Thoracic aorta (tissue), 2 donors: ENCODE results near the gene KLK13. TPM values are rescaled to one million over a fixed set of nuclear protein-coding genes. Genes with fewer than 3 reads are reported as not detected.

ENCODE experiments used
- ATAC-seq: fragments of 150-250 bp; one replicate; pipeline ENCODE4 v1.8.0; 2017; ENCODE audit warnings: low read depth; ENCODE audit not compliant: insufficient number of reproducible peaks, low FRiP score
- DNase-seq: peaks from one replicate; pipeline ENCODE4 v3.0.0-alpha.2; 2020; ENCODE audit warnings: low spot score
- H3K27ac ChIP-seq, 2 donors: fragments of 200-600 bp; sonication (generic); 1 replicate in 1 of 2; 2 replicates in 1 of 2; pipeline ENCODE4 v1.5.1; 2016; ENCODE audit warnings: mild to moderate bottlenecking in 2 of 2, moderate library complexity in 2 of 2
- H3K27me3 ChIP-seq: fragments of 200-600 bp; sonication (generic); replicated peaks from 2 replicates; pipeline ENCODE4 v1.6.0; 2016; ENCODE audit warnings: mild to moderate bottlenecking; ENCODE audit not compliant: insufficient read depth
- H3K36me3 ChIP-seq: fragments of 200-600 bp; sonication (generic); one replicate; pipeline ENCODE4 v1.5.1; 2016
- H3K4me1 ChIP-seq, 2 donors: fragments of 200-600 bp; sonication (generic); 1 replicate in 1 of 2; 2 replicates in 1 of 2; pipeline versions ENCODE4 v1.5.1 to v1.6.0; 2016; ENCODE audit warnings: low read depth in 2 of 2, mild to moderate bottlenecking in 1 of 2; ENCODE audit not compliant: control insufficient read depth in 1 of 2
- H3K4me3 ChIP-seq: fragments of 200-600 bp; sonication (generic); 2 replicates; pipeline ENCODE4 v1.5.1; 2016; ENCODE audit warnings: mild to moderate bottlenecking
- H3K9me3 ChIP-seq: fragments of 200-600 bp; sonication (generic); 2 replicates; pipeline ENCODE4 v1.5.1; 2016
- total RNA-seq, 2 donors: library from RNA; depleted of rRNA; stranded (reverse); fragments of >200 nt; gene quantifications; one replicate each; pipeline versions ENCODE4 v1.1.0 to v1.2.3, GENCODE V29; 2016
- TF ChIP-seq, protein P1 (sequence below): fragments of 200-600 bp; sonication (generic); IDR thresholded peaks from one replicate; pipeline ENCODE4 v1.5.1; 2019; ENCODE audit warnings: antibody characterized with exemption

Gene KLK13
- total RNA-seq, 2 donors from 2014 or later: not detected

DNA sequence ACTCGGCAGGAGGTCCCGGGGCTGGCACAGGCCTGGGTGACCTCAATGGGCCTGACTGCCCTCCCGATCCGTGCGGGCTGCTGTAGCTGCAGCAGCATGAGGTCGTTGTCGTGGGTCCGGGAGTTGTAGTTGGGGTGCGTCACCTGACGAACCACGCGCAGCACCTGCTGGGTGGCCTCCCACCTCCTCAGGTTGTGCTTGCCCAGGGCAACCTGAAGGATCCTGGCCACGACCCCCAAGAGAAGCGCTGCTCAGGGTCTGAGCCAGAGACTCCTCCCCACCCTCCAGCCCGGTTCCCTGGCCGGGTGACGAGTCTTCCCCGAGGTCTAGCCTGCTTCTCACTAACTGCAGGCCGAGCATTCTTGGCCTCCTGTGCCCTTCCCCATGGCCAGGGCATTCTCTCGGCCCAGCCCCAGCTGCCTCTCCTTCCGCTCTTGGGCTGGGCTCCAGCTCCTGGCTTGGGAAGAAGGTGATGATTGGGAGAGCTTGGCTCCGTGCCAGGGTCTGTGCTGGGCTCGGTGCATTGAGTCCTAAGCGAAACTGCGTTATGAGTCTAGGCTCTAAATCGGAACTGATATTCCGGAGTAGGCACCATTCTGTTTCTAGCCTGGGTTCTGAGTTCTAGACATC is 14.7 kb upstream of the KLK13 start:
- Histone ChIP-seq H3K4me1 (no peaks in the 10 kb centered on the region), H3K36me3 (no peaks in the 10 kb centered on the region), H3K27ac (no peak overlapping the region), H3K4me3 (no peak overlapping the region), H3K9me3 (no peaks in the 10 kb centered on the region), H3K27me3 (no peaks in the 10 kb centered on the region)
- no peak for ATAC-seq
- TF ChIP-seq, protein P1, sequence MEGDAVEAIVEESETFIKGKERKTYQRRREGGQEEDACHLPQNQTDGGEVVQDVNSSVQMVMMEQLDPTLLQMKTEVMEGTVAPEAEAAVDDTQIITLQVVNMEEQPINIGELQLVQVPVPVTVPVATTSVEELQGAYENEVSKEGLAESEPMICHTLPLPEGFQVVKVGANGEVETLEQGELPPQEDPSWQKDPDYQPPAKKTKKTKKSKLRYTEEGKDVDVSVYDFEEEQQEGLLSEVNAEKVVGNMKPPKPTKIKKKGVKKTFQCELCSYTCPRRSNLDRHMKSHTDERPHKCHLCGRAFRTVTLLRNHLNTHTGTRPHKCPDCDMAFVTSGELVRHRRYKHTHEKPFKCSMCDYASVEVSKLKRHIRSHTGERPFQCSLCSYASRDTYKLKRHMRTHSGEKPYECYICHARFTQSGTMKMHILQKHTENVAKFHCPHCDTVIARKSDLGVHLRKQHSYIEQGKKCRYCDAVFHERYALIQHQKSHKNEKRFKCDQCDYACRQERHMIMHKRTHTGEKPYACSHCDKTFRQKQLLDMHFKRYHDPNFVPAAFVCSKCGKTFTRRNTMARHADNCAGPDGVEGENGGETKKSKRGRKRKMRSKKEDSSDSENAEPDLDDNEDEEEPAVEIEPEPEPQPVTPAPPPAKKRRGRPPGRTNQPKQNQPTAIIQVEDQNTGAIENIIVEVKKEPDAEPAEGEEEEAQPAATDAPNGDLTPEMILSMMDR: no peak
- no peak for DNase-seq

DNA sequence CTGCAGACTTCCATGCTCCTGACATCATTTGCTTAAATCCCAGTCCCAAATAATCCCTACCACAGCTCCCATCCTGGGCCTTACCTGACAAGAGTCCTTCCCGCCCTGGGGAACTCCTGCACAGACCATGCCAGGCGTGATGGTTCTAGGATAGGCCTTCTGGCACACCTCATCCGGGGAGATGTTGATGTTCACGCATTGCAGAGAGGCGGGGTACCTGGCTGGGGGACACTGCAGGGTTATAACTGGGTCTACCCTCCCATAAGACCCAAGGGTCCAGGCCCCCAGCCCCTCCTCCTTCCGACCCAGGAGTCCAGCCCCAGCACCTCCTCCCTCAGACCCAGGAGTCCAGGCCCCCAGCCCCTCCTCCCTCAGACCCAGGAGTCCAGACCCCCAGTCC is 13.8 kb upstream of the KLK13 start:
- no peaks in the 10 kb centered on the region for H3K27me3 ChIP-seq
- no peaks in the 10 kb centered on the region for H3K4me1 ChIP-seq
- no peak overlapping the region for H3K4me3 ChIP-seq
- no peak for ATAC-seq
- H3K9me3 ChIP-seq: peaks cover 3% of the 10 kb centered on the region
- TF ChIP-seq, protein P1: no peak
- no peak for DNase-seq
- H3K27ac ChIP-seq: no peak overlapping the region
- no peaks in the 10 kb centered on the region for H3K36me3 ChIP-seq

DNA sequence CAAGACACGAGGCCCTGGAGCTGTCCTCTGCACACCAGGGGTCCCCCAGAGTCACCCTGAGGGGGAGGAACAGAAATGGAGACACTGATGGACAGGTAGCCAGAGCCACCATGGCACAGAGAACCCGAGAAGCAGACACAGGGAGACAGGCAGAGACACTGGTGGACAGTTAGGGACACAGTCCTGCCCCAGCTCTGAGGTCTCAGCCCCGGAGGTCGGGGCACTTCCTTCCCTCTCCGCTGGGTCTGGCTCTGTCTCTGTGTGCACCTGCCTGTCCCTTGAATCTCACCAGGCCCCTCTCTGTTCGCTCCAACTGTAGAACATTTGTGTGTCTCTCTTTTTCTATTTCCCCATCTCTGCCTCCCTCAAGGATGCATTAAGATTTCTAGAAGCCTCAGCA is 13.2 kb upstream of the KLK13 start:
- DNase-seq (no peak), ATAC-seq (no peak)
- TF ChIP-seq, protein P1: no peak
- no peak overlapping the region for H3K27ac ChIP-seq
- no peaks in the 10 kb centered on the region for H3K27me3 ChIP-seq
- H3K4me1 ChIP-seq: no peaks in the 10 kb centered on the region
- H3K36me3 ChIP-seq: no peaks in the 10 kb centered on the region
- peaks cover 3% of the 10 kb centered on the region for H3K9me3 ChIP-seq
- H3K4me3 ChIP-seq: no peak overlapping the region

DNA sequence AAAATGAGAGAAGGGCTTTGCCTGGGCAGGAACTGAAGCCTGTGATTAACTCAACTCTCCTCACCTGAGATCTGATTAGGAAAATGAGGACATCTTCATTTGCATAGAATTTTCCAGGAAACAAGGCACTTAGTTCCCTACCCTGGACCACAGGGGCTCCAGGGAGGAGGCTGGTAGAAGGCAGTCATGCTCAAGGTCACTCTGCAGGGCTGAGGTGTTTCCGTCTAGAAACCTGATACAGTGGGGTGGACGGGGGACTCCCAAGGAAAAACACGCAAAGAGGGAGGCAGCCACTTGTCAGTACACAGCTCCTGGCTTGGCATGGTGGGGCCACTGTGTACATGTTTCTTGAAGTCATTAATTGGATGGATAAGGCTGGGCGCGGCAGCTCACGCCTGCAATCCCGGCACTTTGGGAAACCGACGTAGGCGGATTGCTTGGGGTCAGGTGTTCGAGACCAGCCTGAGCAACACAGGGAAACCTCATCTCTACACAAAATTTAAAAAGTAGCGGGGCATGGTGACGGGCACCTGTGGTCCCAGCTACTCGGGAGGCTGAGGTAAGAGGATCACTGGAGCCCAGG is 11.8 kb upstream of the KLK13 start:
- no peaks in the 10 kb centered on the region for H3K36me3 ChIP-seq
- no peak for DNase-seq
- H3K27me3 ChIP-seq: no peaks in the 10 kb centered on the region
- no peak overlapping the region for H3K27ac ChIP-seq
- TF ChIP-seq, protein P1: no peak
- H3K9me3 ChIP-seq: peaks cover 3% of the 10 kb centered on the region
- ATAC-seq: no peak
- H3K4me3 ChIP-seq: no peak overlapping the region
- no peaks in the 10 kb centered on the region for H3K4me1 ChIP-seq

DNA sequence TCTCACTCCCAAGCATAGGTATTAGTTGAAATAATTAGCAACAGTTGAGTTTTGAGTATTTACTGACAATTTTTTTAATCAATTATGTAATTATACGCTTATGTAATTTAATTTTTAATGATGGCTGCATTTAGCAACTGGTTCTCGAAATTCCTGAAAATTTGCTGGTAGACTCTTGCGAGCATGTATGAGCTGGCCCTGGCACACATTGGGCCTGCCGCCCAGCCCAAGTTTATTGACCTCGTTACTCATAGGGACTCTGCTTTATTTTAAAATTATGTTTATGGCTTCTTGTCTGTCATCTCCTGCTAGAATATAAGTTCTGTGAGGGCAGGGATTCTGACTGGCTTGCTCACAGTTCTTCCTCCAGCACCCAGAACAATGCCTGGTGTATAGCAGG is 11.1 kb upstream of the KLK13 start:
- ATAC-seq (no peak), DNase-seq (no peak)
- TF ChIP-seq, protein P1: no peak
- Histone ChIP-seq H3K36me3 (no peaks in the 10 kb centered on the region), H3K9me3 (peaks cover 3% of the 10 kb centered on the region), H3K27me3 (no peaks in the 10 kb centered on the region), H3K4me1 (no peaks in the 10 kb centered on the region), H3K27ac (no peak overlapping the region), H3K4me3 (no peak overlapping the region)
